ENCODE data around the gene MYO9B.
A peak's percentile ranks its signal among the peaks of the same experiment; 100 is the strongest.

The MYO9B gene

GRCh38 chr19:17075035-17075863, at the start of gene MYO9B, which contains the start of gene HAUS8:
MYO9B (plus strand) TSS chr19:17075777; CDS start chr19:17101718, 25,941 bp downstream.
HAUS8 (minus strand) TSS chr19:17075452; CDS start chr19:17075422, 30 bp downstream.
- peak; percentile 96 for DNase-seq (ENCODE audit: extremely low read depth, low read depth)
- TF ChIP-seq, protein P1, sequence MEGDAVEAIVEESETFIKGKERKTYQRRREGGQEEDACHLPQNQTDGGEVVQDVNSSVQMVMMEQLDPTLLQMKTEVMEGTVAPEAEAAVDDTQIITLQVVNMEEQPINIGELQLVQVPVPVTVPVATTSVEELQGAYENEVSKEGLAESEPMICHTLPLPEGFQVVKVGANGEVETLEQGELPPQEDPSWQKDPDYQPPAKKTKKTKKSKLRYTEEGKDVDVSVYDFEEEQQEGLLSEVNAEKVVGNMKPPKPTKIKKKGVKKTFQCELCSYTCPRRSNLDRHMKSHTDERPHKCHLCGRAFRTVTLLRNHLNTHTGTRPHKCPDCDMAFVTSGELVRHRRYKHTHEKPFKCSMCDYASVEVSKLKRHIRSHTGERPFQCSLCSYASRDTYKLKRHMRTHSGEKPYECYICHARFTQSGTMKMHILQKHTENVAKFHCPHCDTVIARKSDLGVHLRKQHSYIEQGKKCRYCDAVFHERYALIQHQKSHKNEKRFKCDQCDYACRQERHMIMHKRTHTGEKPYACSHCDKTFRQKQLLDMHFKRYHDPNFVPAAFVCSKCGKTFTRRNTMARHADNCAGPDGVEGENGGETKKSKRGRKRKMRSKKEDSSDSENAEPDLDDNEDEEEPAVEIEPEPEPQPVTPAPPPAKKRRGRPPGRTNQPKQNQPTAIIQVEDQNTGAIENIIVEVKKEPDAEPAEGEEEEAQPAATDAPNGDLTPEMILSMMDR (IDR thresholded peaks at IDR 0.05; ENCODE audit: low read depth, low read length, missing control alignments), result no peak
- peak within 1 kb of the TSS; percentile 69 for H3K4me3 ChIP-seq (replicated peaks; ENCODE audit: low read depth, low read length)

DNA sequence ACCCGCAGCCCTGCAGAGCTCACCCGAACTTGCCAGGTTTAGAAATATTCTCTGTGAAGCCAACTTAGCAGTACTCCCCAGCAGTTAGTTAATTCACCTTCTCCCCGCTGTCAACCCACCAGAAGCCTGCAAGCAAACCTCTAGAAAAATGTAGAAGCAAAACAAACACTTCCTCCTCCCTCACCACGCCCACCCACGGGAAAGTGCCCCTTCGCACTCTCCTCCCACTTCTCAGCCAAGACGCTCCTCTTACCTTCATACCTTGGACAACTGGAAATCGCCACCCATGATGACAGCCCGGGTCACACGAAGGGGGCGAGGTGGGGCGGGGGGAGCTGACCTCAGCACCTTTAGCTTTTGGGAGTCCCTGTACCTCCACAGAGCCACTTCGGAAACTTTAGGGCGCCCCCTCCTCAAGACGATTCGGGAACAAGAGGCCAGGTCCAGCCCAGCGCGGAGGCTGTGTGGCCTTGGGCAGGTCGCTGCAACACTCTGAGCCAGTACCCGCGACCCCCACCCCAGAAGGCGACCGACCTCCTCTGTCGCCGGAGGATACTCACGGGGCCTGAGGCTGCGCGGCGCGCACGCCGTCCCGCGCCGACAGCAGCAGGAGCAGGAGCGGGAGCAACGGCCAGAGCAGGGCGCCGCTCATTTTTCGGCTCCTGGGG, 49.5 kb upstream of the MYO9B start:
- no peak for DNase-seq (ENCODE audit: extremely low read depth, low read depth)
- TF ChIP-seq, protein P1 (IDR thresholded peaks at IDR 0.05; ENCODE audit: low read depth, low read length, missing control alignments), result no peak
- no peak overlapping the region for H3K4me3 ChIP-seq (replicated peaks; ENCODE audit: low read depth, low read length)

DNA sequence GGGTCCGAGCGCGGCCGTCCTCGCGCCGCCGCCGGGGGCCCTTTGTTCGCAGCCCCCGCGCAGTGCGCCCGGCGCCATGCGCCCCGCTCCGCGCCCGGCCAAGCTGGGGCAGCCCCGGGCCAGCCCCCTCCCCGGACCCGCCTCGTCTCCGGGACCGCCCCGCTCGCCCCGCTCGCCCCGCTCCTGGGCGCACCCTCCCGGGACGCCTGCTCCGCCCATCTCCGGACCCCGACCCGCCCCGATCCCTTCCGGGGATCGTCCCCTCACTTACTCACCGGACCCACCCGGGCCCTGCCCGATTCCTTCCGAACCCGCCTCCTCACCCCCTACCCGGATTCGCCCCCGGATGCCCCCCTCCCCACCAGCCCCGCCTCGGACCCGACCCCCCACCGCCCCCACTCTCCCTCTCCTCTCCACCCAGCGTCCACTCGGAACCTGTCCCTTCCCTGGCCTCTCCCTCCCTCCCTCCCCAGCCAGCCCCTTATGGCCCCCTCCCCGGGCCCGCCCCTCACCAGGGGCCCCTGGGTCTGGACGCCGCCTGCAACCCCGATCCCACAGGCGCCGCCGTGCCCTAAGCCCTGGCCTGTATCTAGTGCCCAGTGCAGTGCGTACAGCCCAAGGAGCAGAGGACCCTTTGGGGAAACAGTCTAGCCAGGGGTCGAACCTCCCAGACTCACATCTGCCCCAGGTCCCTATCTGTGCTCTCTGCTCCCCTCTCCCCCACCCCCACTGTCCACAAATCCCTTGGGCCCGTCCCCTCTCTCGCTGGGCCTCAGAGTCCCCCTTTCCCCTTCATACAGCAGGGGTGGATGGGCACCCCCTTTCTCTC, 48.7 kb upstream of the MYO9B start, which contains the start of gene CPAMD8:
Gene CPAMD8, minus strand, starts transcription at position 105 of the 829 bp plus-strand sequence. CDS start 168 bp downstream, outside the sequence.
- TF ChIP-seq, protein P1 (IDR thresholded peaks at IDR 0.05; ENCODE audit: low read depth, low read length, missing control alignments), result no peak
- no peak for DNase-seq (ENCODE audit: extremely low read depth, low read depth)
- no peak within 1 kb of the TSS for H3K4me3 ChIP-seq (replicated peaks; ENCODE audit: low read depth, low read length)

DNA sequence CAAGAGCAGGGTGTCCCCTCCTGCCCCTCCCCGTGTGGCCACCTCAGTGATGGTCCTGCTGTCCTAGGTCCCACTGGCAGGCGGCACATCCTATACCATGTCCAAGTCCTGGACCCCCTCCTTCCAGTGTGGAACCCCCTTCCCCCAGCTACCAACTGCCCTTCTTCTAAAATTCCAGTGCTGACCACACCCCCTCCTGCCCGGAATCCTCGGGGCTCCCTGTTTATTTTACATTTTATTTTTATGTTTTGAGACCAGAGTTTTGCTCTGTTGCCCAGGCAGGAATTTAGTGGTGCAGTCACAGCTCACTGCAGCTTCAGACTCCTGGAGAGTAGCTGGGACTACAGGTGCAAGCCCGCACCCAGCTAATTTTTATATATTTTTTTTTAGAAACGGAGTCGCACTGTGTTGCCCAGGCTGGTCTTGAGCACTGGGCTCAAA, 48.0 kb upstream of the MYO9B start:
- DNase-seq (ENCODE audit: extremely low read depth, low read depth), result no peak
- TF ChIP-seq, protein P1 (IDR thresholded peaks at IDR 0.05; ENCODE audit: low read depth, low read length, missing control alignments), result no peak
- no peak overlapping the region for H3K4me3 ChIP-seq (replicated peaks; ENCODE audit: low read depth, low read length)

DNA sequence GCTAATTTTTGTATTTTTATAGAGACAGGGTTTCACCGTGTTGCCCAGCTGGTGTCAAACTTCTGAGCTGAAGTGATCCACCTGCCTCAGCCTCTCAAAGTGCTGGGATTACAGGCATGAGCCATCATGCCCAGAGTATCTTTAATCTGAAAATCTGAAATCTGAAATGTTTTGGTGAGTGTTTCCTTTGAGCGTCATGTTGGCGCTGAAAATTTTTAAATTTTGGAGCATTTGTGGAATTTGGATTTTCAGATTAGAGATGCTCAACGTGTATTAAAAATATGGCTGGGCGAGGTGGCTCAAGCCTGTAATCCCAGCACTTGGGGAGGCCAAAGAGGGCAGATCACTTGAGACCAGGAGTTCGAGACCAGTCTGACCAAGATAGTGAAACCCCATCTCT, 43.8 kb upstream of the MYO9B start:
- no peak for DNase-seq (ENCODE audit: extremely low read depth, low read depth)
- TF ChIP-seq, protein P1 (IDR thresholded peaks at IDR 0.05; ENCODE audit: low read depth, low read length, missing control alignments), result no peak
- H3K4me3 ChIP-seq (replicated peaks; ENCODE audit: low read depth, low read length), result no peak overlapping the region

- no peak for DNase-seq (ENCODE audit: extremely low read depth, low read depth)
- TF ChIP-seq, protein P1 (IDR thresholded peaks at IDR 0.05; ENCODE audit: low read depth, low read length, missing control alignments), result no peak
- H3K4me3 ChIP-seq (replicated peaks; ENCODE audit: low read depth, low read length), result no peak overlapping the region
Measured at GRCh38 chr19:17035842-17036424, 39.6 kb upstream of the MYO9B start.
